HL-60 (cell line): Measurements from ENCODE around the gene JPT2.

ENCODE experiments used
- DNase-seq, 2 experiments: peaks; one replicate each; pipeline ENCODE4 v3.0.0-alpha.2; 2010 to 2020; ENCODE audit warnings: low read depth in 1 of 2, low spot score in 1 of 2
- H3K27ac ChIP-seq: fragments of 250-450 bp; sonication (Bioruptor Pico); replicated peaks from 2 replicates; pipeline ENCODE4 v1.5.1; 2020; ENCODE audit warnings: mild to moderate bottlenecking, moderate library complexity
- H3K27me3 ChIP-seq: fragments of 250-450 bp; sonication (Bioruptor Pico); 2 replicates; pipeline ENCODE4 v1.5.1; 2021; ENCODE audit warnings: mild to moderate bottlenecking, moderate library complexity; ENCODE audit not compliant: insufficient read depth, poor library complexity, severe bottlenecking
- H3K4me3 ChIP-seq: replicated peaks from 2 replicates; pipeline ENCODE4 v1.5.1; 2011; ENCODE audit warnings: mild to moderate bottlenecking, control low read depth, low read length; ENCODE audit not compliant: insufficient read depth
- GABPA ChIP-seq: IDR thresholded peaks from 2 replicates; pipeline ENCODE4 v1.6.1; 2012; ENCODE audit warnings: low read depth
- POLR2AphosphoS5 ChIP-seq: IDR thresholded peaks from 2 replicates; pipeline ENCODE4 v1.6.1; 2012; ENCODE audit warnings: low read depth
- SPI1 ChIP-seq: IDR thresholded peaks from 2 replicates; pipeline ENCODE4 v1.6.1; 2012; ENCODE audit warnings: low read depth, mild to moderate bottlenecking, borderline replicate concordance
- TF ChIP-seq, protein P1 (sequence below): IDR thresholded peaks from one replicate; pipeline ENCODE4 v1.5.1; 2011; ENCODE audit warnings: low read length, control low read depth, inconsistent platforms; ENCODE audit not compliant: insufficient read depth
- TF ChIP-seq, protein P2 (sequence below): IDR thresholded peaks from 2 replicates; pipeline ENCODE4 v1.6.1; 2012; ENCODE audit warnings: low read depth; ENCODE audit not compliant: insufficient replicate concordance

JPT2 gene

DNA sequence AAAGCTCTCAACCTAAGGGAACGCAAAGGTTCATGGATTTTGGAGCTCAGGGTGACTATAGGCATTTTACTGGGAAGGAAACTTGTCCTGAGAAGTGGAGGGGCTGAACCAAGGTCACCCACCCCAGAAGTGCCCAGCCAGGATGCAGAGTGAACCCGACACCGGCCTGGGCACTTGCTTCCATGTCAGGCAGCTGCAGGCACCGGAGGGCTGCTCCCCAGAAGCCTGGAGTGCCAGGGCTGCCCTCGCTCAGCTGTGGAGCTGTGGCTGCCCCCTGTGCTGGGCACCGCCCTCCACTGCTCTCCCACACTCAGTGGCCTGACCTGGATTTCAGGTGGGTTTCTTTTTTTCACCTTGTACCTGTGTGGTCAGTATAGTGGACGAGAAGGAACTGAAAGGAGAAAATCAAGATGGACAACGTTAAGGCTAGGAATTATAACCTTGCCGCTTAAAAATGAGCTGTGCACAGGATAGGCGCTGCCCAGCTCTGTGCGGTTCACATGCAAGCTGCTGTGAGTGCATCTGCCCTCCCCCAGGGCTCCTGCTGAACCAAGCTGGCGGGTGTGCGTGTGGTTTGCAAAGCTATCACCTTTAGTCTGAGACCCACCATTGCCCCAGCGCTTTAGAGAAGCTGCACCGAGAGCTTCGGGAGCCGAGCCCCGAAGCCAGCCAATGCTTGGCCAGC lies 30.1 kb downstream of the JPT2 start:
- no peak overlapping the region for H3K4me3 ChIP-seq
- H3K27me3 ChIP-seq: no peaks in the 10 kb centered on the region
- TF ChIP-seq POLR2AphosphoS5 (no peak), SPI1 (no peak), GABPA (no peak)
- TF ChIP-seq, protein P1, sequence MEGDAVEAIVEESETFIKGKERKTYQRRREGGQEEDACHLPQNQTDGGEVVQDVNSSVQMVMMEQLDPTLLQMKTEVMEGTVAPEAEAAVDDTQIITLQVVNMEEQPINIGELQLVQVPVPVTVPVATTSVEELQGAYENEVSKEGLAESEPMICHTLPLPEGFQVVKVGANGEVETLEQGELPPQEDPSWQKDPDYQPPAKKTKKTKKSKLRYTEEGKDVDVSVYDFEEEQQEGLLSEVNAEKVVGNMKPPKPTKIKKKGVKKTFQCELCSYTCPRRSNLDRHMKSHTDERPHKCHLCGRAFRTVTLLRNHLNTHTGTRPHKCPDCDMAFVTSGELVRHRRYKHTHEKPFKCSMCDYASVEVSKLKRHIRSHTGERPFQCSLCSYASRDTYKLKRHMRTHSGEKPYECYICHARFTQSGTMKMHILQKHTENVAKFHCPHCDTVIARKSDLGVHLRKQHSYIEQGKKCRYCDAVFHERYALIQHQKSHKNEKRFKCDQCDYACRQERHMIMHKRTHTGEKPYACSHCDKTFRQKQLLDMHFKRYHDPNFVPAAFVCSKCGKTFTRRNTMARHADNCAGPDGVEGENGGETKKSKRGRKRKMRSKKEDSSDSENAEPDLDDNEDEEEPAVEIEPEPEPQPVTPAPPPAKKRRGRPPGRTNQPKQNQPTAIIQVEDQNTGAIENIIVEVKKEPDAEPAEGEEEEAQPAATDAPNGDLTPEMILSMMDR: no peak
- TF ChIP-seq, protein P2, sequence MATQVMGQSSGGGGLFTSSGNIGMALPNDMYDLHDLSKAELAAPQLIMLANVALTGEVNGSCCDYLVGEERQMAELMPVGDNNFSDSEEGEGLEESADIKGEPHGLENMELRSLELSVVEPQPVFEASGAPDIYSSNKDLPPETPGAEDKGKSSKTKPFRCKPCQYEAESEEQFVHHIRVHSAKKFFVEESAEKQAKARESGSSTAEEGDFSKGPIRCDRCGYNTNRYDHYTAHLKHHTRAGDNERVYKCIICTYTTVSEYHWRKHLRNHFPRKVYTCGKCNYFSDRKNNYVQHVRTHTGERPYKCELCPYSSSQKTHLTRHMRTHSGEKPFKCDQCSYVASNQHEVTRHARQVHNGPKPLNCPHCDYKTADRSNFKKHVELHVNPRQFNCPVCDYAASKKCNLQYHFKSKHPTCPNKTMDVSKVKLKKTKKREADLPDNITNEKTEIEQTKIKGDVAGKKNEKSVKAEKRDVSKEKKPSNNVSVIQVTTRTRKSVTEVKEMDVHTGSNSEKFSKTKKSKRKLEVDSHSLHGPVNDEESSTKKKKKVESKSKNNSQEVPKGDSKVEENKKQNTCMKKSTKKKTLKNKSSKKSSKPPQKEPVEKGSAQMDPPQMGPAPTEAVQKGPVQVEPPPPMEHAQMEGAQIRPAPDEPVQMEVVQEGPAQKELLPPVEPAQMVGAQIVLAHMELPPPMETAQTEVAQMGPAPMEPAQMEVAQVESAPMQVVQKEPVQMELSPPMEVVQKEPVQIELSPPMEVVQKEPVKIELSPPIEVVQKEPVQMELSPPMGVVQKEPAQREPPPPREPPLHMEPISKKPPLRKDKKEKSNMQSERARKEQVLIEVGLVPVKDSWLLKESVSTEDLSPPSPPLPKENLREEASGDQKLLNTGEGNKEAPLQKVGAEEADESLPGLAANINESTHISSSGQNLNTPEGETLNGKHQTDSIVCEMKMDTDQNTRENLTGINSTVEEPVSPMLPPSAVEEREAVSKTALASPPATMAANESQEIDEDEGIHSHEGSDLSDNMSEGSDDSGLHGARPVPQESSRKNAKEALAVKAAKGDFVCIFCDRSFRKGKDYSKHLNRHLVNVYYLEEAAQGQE: no peak
- H3K27ac ChIP-seq: no peak overlapping the region
- DNase-seq: no peak

DNA sequence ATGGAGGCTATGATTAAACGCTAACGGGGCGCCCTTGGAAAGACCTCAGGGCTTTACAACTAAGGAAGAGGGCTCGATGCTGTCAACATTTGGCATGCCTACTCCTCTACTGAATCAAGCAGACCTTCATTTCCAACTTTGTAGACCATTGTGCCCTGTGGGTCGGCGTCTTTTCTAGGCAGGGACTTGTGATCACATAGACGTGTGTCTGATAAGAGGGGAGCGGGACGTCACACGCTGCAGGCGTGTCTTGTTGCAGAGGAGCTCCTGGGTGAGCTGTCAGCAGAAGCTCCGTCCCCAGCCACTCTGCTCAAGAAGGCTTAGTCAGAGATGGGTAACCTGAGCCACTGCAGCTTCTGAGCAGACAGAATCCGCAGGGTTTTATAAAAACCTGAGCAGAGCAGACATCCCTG lies 30.7 kb downstream of the JPT2 start:
- no peak for DNase-seq
- H3K4me3 ChIP-seq: no peak overlapping the region
- no peak overlapping the region for H3K27ac ChIP-seq
- H3K27me3 ChIP-seq: no peaks in the 10 kb centered on the region
- TF ChIP-seq, protein P2: no peak

DNA sequence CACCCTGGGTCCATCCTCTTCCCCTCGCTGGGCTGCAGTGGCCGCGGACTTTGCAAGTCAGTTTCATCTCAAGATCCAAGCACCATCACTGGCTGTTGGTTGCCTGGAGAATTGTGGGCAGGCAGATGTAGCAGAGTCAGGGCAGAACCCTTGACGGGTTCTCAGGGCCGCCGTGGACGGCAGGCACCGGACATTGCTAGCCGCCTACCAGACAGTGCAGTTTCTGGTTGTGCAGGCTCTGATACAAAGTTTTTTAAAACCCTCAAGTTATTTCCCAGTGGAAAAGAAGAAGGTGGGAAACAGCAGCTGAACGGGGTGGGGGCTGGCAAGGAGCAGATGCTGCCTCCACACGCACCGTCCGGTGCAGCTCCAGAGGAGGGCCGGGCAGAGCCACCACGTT lies 31.3 kb downstream of the JPT2 start:
- DNase-seq: no peak
- no peak overlapping the region for H3K27ac ChIP-seq
- no peak overlapping the region for H3K4me3 ChIP-seq
- no peaks in the 10 kb centered on the region for H3K27me3 ChIP-seq
- TF ChIP-seq POLR2AphosphoS5: no peak
- TF ChIP-seq, protein P1: no peak
- no peak for TF ChIP-seq SPI1
- TF ChIP-seq, protein P2: no peak
- TF ChIP-seq GABPA: no peak
